PC-9 (cell line): ENCODE results near the gene LILRA2. TPM values are rescaled to one million over a fixed set of nuclear protein-coding genes. Genes with fewer than 3 reads are reported as not detected.

Source experiments
- BruUV-seq: library from RNA; stranded (reverse); fragments of 400-500 nt; replicated peaks from 2 replicates; lab custom pipeline; 2021; lab: Mats Ljungman, UMichigan
- CTCF ChIA-PET: fragments of 300-600 bp; sonication (Branson Sonifier 250); formaldehyde crosslinking; loops from one replicate; lab custom pipeline; 2022; ENCODE audit warnings: antibody characterized with exemption; lab: Charles Lee
- POLR2A ChIA-PET: fragments of 300-600 bp; sonication (Branson Sonifier 250); formaldehyde crosslinking; loops from one replicate; lab custom pipeline; 2022; ENCODE audit warnings: antibody characterized with exemption; ENCODE audit not compliant: unreplicated experiment; lab: Charles Lee
- DNase-seq, 2 experiments: peaks; one replicate each; pipeline versions ENCODE4 v3.0.0 to v3.0.0-alpha.2; 2015 to 2022; ENCODE audit warnings: mixed read lengths in 1 of 2
- H2AFZ ChIP-seq: fragments of 200-600 bp; sonication (generic); 2 replicates; pipeline ENCODE4 v1.8.1; 2017; ENCODE audit warnings: antibody characterized with exemption
- H3F3A ChIP-seq: fragments of 200-600 bp; sonication (generic); 2 replicates; pipeline ENCODE4 v1.8.1; 2017; ENCODE audit warnings: antibody characterized with exemption, mild to moderate bottlenecking, low read depth; ENCODE audit not compliant: insufficient read depth
- H3K27ac ChIP-seq: fragments of 200-600 bp; sonication (generic); 2 replicates; pipeline ENCODE4 v1.6.1; 2016; ENCODE audit warnings: mixed run types
- H3K27me3 ChIP-seq: fragments of 200-600 bp; sonication (generic); 2 replicates; pipeline ENCODE4 v1.6.1; 2016; ENCODE audit warnings: low read depth, mixed run types; ENCODE audit not compliant: insufficient read depth
- H3K36me3 ChIP-seq: fragments of 200-600 bp; sonication (generic); 2 replicates; pipeline ENCODE4 v1.6.1; 2016; ENCODE audit warnings: low read depth, mixed run types
- H3K4me1 ChIP-seq: fragments of 200-600 bp; sonication (generic); replicated peaks from 2 replicates; pipeline ENCODE4 v1.6.1; 2016; ENCODE audit warnings: mixed run types; ENCODE audit not compliant: insufficient read depth
- H3K4me2 ChIP-seq: fragments of 200-600 bp; sonication (generic); 2 replicates; pipeline ENCODE4 v1.6.1; 2017; ENCODE audit warnings: mixed run types
- H3K4me3 ChIP-seq: fragments of 200-600 bp; sonication (generic); 2 replicates; pipeline ENCODE4 v1.6.1; 2016; ENCODE audit warnings: mixed run types
- H3K79me2 ChIP-seq: fragments of 200-600 bp; sonication (generic); 2 replicates; pipeline ENCODE4 v1.6.1; 2017; ENCODE audit warnings: low read depth, mixed run types
- H3K9me2 ChIP-seq: fragments of 200-600 bp; sonication (generic); 2 replicates; pipeline ENCODE4 v1.8.1; 2017; ENCODE audit warnings: mild to moderate bottlenecking; ENCODE audit not compliant: insufficient read depth
- H3K9me3 ChIP-seq: fragments of 200-600 bp; sonication (generic); 2 replicates; pipeline ENCODE4 v1.8.1; 2016; ENCODE audit warnings: low read depth; ENCODE audit not compliant: insufficient read depth
- H4K20me1 ChIP-seq: fragments of 200-600 bp; sonication (generic); 2 replicates; pipeline ENCODE4 v1.8.1; 2017; ENCODE audit not compliant: insufficient read depth
- EZH2 ChIP-seq: fragments of 200-600 bp; sonication (generic); IDR thresholded peaks from 2 replicates; pipeline ENCODE4 v1.8.0; 2017; ENCODE audit warnings: antibody characterized with exemption, low read depth
- intact Hi-C: fragments of 100-400 bp; cut with micrococcal nuclease; formaldehyde crosslinking; loops from one replicate; pipeline ENCODE4 v1.10.0; 2022; ENCODE audit not compliant: unreplicated experiment
- total RNA-seq: library from RNA; stranded (reverse); gene quantifications from 2 replicates; pipeline ENCODE4 v1.2.3, GENCODE V29; 2021
- TF ChIP-seq, protein P1 (sequence below): fragments of 200-600 bp; sonication (generic); conservative IDR thresholded peaks from 2 replicates; pipeline ENCODE4 v1.6.1; 2017; ENCODE audit warnings: mixed run types, antibody characterized with exemption, mild to moderate bottlenecking, moderate library complexity

Gene LILRA2
- total RNA-seq, 1 experiment from 2014 or later, result not detected

GRCh38 chr19:54541712-54542111 lies 31.9 kb upstream of the LILRA2 start:
- TF ChIP-seq EZH2, result no peak
- TF ChIP-seq, protein P1, sequence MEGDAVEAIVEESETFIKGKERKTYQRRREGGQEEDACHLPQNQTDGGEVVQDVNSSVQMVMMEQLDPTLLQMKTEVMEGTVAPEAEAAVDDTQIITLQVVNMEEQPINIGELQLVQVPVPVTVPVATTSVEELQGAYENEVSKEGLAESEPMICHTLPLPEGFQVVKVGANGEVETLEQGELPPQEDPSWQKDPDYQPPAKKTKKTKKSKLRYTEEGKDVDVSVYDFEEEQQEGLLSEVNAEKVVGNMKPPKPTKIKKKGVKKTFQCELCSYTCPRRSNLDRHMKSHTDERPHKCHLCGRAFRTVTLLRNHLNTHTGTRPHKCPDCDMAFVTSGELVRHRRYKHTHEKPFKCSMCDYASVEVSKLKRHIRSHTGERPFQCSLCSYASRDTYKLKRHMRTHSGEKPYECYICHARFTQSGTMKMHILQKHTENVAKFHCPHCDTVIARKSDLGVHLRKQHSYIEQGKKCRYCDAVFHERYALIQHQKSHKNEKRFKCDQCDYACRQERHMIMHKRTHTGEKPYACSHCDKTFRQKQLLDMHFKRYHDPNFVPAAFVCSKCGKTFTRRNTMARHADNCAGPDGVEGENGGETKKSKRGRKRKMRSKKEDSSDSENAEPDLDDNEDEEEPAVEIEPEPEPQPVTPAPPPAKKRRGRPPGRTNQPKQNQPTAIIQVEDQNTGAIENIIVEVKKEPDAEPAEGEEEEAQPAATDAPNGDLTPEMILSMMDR, result no peak
- CTCF ChIA-PET, result no interaction called here
- H3K4me3 ChIP-seq, result no peak overlapping the region
- no TSS peak for BruUV-seq
- no peak overlapping the region for H3K27ac ChIP-seq
- no peaks in the 10 kb centered on the region for H3K4me1 ChIP-seq
- H4K20me1 ChIP-seq, result no peaks in the 10 kb centered on the region
- POLR2A ChIA-PET, result no interaction called here
- no peaks in the 10 kb centered on the region for H3K79me2 ChIP-seq
- no peaks in the 10 kb centered on the region for H3F3A ChIP-seq
- H3K9me3 ChIP-seq, result no peaks in the 10 kb centered on the region
- no peak for DNase-seq
- intact Hi-C loops, result no loop called here
- H2AFZ ChIP-seq, result no peak overlapping the region
- H3K4me2 ChIP-seq, result no peak overlapping the region
- no peaks in the 10 kb centered on the region for H3K9me2 ChIP-seq
- H3K36me3 ChIP-seq, result no peaks in the 10 kb centered on the region
- H3K27me3 ChIP-seq, result peaks cover 90% of the 10 kb centered on the region

- no peaks in the 10 kb centered on the region for H3K9me3 ChIP-seq
- H3K27ac ChIP-seq, result no peak overlapping the region
- no peaks in the 10 kb centered on the region for H3K36me3 ChIP-seq
- no peak for DNase-seq
- H3K4me1 ChIP-seq, result no peaks in the 10 kb centered on the region
- ChIA-PET POLR2A (no interaction called here), CTCF (no interaction called here)
- intact Hi-C loops, result no loop called here
- TF ChIP-seq, protein P1, result no peak
- TF ChIP-seq EZH2, result no peak
- no peak overlapping the region for H3K4me2 ChIP-seq
- no peak overlapping the region for H2AFZ ChIP-seq
- no peaks in the 10 kb centered on the region for H3K79me2 ChIP-seq
- no peaks in the 10 kb centered on the region for H4K20me1 ChIP-seq
- H3K4me3 ChIP-seq, result no peak overlapping the region
- no TSS peak for BruUV-seq
- H3F3A ChIP-seq, result no peaks in the 10 kb centered on the region
- no peaks in the 10 kb centered on the region for H3K9me2 ChIP-seq
- H3K27me3 ChIP-seq, result peaks cover 89% of the 10 kb centered on the region
These were observed 24.8 kb upstream of the LILRA2 start for GRCh38 chr19:54548806-54549205.

- BruUV-seq, result no TSS peak
- Histone ChIP-seq H3K79me2 (no peaks in the 10 kb centered on the region), H2AFZ (no peak overlapping the region), H3K9me2 (no peaks in the 10 kb centered on the region), H4K20me1 (no peaks in the 10 kb centered on the region), H3K9me3 (no peaks in the 10 kb centered on the region), H3K4me1 (no peaks in the 10 kb centered on the region), H3K36me3 (no peaks in the 10 kb centered on the region), H3K4me2 (no peak overlapping the region), H3K27ac (no peak overlapping the region), H3F3A (no peaks in the 10 kb centered on the region), H3K4me3 (no peak overlapping the region), H3K27me3 (peaks cover 89% of the 10 kb centered on the region)
- TF ChIP-seq EZH2, result no peak
- TF ChIP-seq, protein P1, result no peak
- CTCF ChIA-PET, result no interaction called here
- POLR2A ChIA-PET, result no interaction called here
- intact Hi-C loops, result no loop called here
- DNase-seq, result no peak
These were observed 24.4 kb upstream of the LILRA2 start for GRCh38 chr19:54549224-54549623.
